GM21723 (cell line): ENCODE data around the gene PTPRO.

Experiments
- ATAC-seq: cut with Tn5 transposase; IDR thresholded peaks from one replicate; pipeline ENCODE4 v1.9.1; 2021; ENCODE audit warnings: mild to moderate bottlenecking, moderate library complexity; ENCODE audit not compliant: unreplicated experiment

The PTPRO gene

GRCh38 chr12:15634010-15634683 lies 311.8 kb downstream of the PTPRO start:
- ATAC-seq, result no peak

GRCh38 chr12:15636060-15636890 lies 314.0 kb downstream of the PTPRO start:
- ATAC-seq, result no peak

GRCh38 chr12:15638231-15638630 lies 315.9 kb downstream of the PTPRO start:
- no peak for ATAC-seq

GRCh38 chr12:15644700-15645099 lies 322.4 kb downstream of the PTPRO start:
- ATAC-seq, result no peak

GRCh38 chr12:15646581-15646980 lies 324.3 kb downstream of the PTPRO start:
- no peak for ATAC-seq
